NAMALWA (cell line): ENCODE data around the gene NPIPB4.
A peak's percentile ranks its signal among the peaks of the same experiment; 100 is the strongest.
"Not testable (repeated sequence)": the region's sequence is repeated elsewhere in the genome, so short reads cannot be mapped to it uniquely, and the experiment has no call there.

Experiments used
- DNase-seq: peaks from one replicate; pipeline ENCODE4 v3.0.0-alpha.2; 2015; ENCODE audit warnings: low spot score

Gene NPIPB4

DNA sequence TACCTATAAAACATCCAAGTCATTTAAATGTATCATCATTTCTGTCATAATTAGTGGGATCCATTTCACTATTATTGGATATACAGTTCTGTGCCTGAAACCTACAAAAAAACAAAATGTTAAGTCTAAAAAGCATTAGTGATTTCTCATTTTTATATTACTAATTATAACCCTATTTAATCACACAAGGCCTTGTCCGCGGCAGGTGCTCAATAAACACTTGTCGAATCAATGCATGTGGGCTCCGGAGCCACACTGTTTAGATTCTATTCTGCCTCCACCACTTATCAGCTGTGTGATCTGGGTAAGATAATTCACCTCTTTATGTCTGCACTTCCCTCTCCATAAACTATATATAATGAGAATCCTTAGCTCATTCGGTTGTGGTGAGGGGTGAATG lies at the start of gene NPIPB4:
TSS of gene NPIPB4 (minus strand) at position 101 of the 400 bp plus-strand sequence. CDS start 378 bp downstream, outside the sequence.
- not testable (repeated sequence) for DNase-seq

GRCh38 chr16:21898998-21899397 lies 41.4 kb upstream of the NPIPB4 start:
- DNase-seq = not testable (repeated sequence)

- DNase-seq = peak; percentile 33
Measured at GRCh38 chr16:21881988-21882387, 24.4 kb upstream of the NPIPB4 start.

DNA sequence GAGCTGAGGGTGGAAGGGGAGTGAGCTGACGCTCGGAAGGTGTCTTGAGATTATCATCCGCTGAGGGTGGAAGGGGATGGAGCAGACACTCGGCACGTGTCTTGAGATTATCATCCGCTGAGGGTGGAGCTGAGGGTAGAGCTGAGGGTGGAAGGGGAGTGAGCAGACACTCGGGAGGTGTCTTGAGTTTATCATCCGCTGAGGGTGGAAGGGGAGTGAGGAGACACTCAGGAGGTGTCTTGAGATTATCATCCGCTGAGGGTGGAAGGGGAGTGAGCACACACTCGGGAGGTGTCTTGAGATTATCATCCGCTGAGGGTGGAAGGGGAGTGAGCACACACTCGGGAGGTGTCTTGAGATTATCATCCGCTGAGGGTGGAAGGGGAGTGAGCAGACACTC lies 20.4 kb downstream of the NPIPB4 start:
- not testable (repeated sequence) for DNase-seq

- not testable (repeated sequence) for DNase-seq
Measured at GRCh38 chr16:21836334-21836733, 21.2 kb downstream of the NPIPB4 start.

- not testable (repeated sequence) for DNase-seq
Measured at GRCh38 chr16:21835747-21836146, 21.8 kb downstream of the NPIPB4 start.

DNA sequence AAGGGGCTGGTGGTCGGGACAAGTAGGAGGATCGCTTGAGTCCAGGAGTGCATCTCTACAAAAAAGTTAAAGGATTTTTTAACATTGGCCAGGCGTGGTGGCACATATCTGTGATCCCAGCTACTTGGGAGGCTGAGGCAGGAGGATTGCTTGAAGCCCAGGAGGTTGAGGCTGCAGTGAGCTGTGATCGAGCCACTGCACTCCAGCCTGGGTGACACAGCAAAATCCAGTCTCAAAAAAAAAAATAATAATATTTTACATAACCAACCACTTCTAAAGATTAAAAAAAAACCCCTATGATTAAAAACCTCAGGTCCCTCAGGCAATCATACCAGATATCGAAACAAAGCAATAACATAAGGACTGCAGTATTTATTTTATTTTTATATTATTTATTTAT lies 23.3 kb downstream of the NPIPB4 start:
- DNase-seq = not testable (repeated sequence)

DNA sequence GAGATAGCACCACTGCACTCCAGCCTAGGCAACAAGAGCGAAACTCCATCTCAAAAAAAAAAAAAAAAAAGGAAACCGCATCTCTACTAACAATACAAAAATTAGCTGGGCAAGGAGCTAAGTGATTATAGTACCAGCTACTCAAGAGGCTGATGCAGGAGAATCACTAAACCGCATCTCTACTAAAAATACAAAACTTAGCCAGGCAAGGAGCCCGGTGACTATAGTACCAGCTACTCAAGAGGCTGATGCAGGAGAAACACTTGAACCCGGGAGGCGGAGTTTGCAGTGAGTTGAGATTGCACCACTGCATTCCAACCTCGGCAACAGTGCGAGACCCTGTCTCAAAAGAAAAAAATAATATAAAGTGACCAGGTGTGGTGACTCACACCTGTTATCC lies 27.6 kb downstream of the NPIPB4 start:
- DNase-seq = not testable (repeated sequence)

- DNase-seq = not testable (repeated sequence)
Measured at GRCh38 chr16:21826067-21826706, 31.4 kb downstream of the NPIPB4 start.

- not testable (repeated sequence) for DNase-seq
Measured at GRCh38 chr16:21825526-21825925, 32.0 kb downstream of the NPIPB4 start.

- DNase-seq = not testable (repeated sequence)
Measured at GRCh38 chr16:21823258-21823657, 34.3 kb downstream of the NPIPB4 start.

- not testable (repeated sequence) for DNase-seq
Measured at GRCh38 chr16:21820908-21821465, 36.6 kb downstream of the NPIPB4 start.

- peak; percentile 79 for DNase-seq
Measured at GRCh38 chr16:21820028-21820907, 37.3 kb downstream of the NPIPB4 start.

DNA sequence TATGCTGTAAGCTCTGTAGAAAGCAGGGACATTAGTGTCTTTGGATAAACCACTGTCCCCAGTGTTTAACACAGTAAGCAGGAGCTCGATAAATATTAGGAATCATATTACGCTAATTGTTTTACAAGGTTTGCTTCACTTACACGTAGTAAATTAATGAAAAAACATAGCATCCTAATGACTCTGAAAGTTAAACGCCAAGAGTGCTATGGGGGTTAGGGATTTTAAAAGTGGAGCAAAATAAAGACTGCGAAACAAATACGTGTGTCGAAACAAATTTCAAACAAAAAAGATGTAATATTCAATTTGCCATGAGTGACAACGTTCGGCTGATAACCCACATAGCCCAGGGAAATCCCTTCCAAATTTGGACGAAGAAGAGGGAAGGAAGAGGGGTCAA lies 37.9 kb downstream of the NPIPB4 start:
- not testable (repeated sequence) for DNase-seq

DNA sequence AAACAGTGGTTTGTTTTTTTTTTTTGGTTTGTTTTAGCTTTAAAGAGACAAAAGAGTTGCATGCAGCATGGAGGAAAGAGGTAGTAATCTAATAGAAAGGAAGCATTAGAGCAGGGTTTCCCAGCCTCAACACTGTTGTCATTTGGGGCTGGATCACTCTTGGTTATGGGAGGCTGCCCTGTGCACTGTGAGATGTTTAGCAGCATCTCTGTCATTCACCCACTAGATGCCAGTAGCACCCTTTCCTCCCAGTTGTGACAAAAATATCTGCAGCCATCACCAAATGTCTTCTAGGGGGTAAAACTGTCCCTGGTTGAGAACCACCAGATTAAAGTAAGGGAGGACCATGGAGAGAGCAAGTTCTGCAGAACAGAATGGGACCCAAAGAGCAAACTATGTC lies 40.5 kb downstream of the NPIPB4 start:
- DNase-seq = not testable (repeated sequence)

DNA sequence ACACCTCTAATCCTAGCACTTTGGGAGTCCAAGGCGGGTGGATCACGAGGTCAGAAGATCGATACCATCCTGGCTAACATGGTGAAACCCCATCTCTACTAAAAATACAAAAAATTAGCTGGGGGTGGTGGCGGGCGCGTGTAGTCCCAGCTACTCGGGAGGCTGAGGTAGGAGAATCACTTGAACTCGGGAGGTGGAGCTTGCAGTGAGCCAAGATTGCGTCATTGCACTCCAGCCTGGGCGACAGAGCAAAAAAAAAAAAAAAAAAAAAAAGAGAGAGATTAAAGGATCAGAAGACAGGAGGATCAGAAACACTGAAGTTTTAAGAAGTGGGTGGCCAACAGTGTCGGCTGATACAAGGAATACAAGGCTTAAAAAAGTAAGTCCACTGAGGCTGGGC lies 41.9 kb downstream of the NPIPB4 start:
- DNase-seq = not testable (repeated sequence)

GRCh38 chr16:21802375-21802663 lies 55.2 kb downstream of the NPIPB4 start:
- not testable (repeated sequence) for DNase-seq

DNA sequence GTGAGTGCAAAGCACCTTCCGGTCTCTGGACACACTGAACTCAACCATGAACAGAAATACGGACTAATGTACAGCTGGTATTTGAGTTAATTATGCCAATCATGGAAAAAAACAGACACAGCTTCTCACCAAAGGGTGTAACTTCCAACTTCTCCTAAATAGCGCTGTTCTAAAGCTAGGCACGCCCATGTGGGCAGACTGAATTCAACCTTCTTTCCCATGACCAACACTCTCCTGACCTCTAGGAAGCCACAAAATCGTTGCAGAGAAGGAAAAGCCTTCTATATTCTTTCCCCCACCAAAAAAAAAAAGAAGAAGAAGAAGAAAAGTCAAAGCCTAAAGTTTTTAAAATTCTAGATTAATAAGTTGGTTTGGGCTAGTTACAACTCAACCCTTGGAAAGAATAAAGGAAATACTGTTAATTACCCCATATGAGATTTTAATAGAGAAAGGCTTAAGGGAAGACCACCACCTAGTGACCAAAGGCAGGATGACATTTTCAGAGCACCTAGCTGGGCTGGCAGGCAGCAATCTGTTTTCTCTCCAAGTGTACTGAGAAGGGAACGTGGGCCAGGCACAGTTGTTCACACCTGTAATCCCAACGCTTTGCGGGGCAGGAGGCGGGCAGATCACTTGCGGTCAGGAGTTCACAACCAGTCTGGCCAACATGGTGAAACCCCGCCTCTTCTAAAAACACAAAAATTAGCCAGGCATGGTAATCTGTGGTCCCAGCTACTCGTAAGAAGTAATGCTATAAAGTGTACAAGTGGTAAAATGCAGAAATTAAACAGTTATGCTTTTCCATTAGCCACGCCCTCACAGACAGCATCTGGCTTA lies 55.8 kb downstream of the NPIPB4 start:
- peak; percentile 63 for DNase-seq

DNA sequence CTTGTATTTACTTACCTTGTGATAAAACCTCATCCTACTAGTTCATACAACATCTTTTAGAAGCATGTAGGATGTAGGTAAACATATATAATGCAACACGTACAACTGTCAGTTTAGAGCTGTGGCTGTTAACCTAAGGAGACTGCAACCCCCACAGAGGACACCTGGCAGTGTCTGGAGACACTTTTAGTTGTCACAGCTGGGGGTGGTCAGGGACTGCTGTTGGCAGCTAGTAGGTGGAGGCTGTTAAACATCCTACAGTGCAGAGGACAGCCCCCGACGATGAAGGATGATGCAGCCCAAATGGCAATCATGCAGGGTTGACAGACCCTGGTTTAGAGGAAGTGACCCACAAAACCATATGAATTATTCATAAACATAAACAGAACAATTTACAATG lies 59.0 kb downstream of the NPIPB4 start:
- DNase-seq = not testable (repeated sequence)

DNA sequence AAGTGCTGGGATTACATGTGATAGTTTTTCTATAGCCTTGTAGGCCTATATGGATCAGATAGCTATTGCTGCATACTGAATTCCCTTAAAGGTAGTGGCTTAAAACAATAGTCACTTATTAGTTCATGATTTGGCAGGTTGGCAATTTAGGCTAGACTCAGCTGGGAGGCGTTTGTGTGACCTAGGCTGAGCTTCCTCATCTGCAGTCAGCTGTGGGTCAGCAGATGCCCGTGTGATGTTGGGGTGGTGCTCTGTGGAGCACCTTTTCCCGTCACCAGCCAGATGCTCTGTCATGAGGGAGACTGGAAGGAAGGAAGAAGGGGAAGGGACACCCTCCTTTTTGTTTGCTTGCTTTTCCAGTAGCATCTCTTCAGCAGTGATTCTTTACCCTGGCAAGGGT lies 64.2 kb downstream of the NPIPB4 start:
- DNase-seq = not testable (repeated sequence)

GRCh38 chr16:21790506-21790905 lies 67.0 kb downstream of the NPIPB4 start:
- DNase-seq = not testable (repeated sequence)
